Endothelial cell of umbilical vein (primary cell): ENCODE data around the gene CELSR1. TPM values are rescaled to one million over a fixed set of nuclear protein-coding genes. Genes with fewer than 3 reads are reported as not detected.

Experiments
- BruUV-seq: library from RNA; stranded (reverse); fragments of 400-500 nt; replicated peaks from 2 replicates; lab custom pipeline; 2021; lab: Mats Ljungman, UMichigan
- CTCF ChIA-PET: fragments of 300-600, 350-600 bp; sonication (Branson Sonifier 250); formaldehyde crosslinking; loops from one replicate; lab custom pipeline; 2021; ENCODE audit warnings: antibody characterized with exemption, inconsistent platforms; lab: Charles Lee
- POLR2A ChIA-PET: fragments of 300-600, 350-600 bp; sonication (Branson Sonifier 250); formaldehyde crosslinking; loops from one replicate; lab custom pipeline; 2021; ENCODE audit warnings: antibody characterized with exemption, inconsistent platforms; lab: Charles Lee
- DNase-seq: peaks from one replicate; pipeline ENCODE4 v3.0.0-alpha.2; 2011; ENCODE audit warnings: low read depth, low spot score
- FAIRE-seq: peaks from 2 replicates; lab custom pipeline; 2011; peaks lifted over from hg19 to GRCh38; lab: Jason Lieb, UNC
- H2AFZ ChIP-seq: 2 replicates; pipeline ENCODE4 v1.6.0; 2012; ENCODE audit warnings: low read depth, low read length, control low read depth, inconsistent platforms
- H3K27ac ChIP-seq: 2 replicates; pipeline ENCODE4 v1.5.1; 2011; ENCODE audit warnings: low read depth, mild to moderate bottlenecking, control low read depth, low read length, moderate library complexity; ENCODE audit not compliant: insufficient read depth
- H3K27me3 ChIP-seq, 2 experiments: 2 replicates each; pipeline versions ENCODE4 v1.6.0 to v1.6.1; 2011; ENCODE audit warnings: low read length in 2 of 2, mixed read lengths in 1 of 2; ENCODE audit not compliant: control insufficient read depth in 2 of 2, insufficient read depth in 2 of 2
- H3K36me3 ChIP-seq, 2 experiments: 2 replicates in 1 of 2; 3 replicates in 1 of 2; pipeline ENCODE4 v1.5.1; 2011; ENCODE audit warnings: low read length in 2 of 2, mild to moderate bottlenecking in 1 of 2, moderate library complexity in 1 of 2; ENCODE audit not compliant: control insufficient read depth in 2 of 2, insufficient read depth in 2 of 2; ENCODE audit errors: extremely low read depth in 1 of 2
- H3K4me1 ChIP-seq: 3 replicates; pipeline ENCODE4 v1.5.1; 2011; ENCODE audit warnings: mild to moderate bottlenecking, low read length; ENCODE audit not compliant: control insufficient read depth, insufficient read depth; ENCODE audit errors: extremely low read depth
- H3K4me2 ChIP-seq: 2 replicates; pipeline ENCODE4 v1.6.1; 2011; ENCODE audit warnings: low read length, control low read depth, mixed read lengths; ENCODE audit not compliant: insufficient read depth
- H3K4me3 ChIP-seq, 3 experiments: fragments of 200-600 bp in 1 of 3; sonication (generic), shearing (Covaris generic) in 1 of 3; replicated peaks in 1 of 3; 2 replicates each; pipeline ENCODE4 v1.5.1; 2011 to 2016; ENCODE audit warnings: control low read depth in 3 of 3, low read length in 3 of 3, mild to moderate bottlenecking in 2 of 3, inconsistent platforms in 1 of 3, low read depth in 1 of 3, moderate library complexity in 1 of 3; ENCODE audit not compliant: insufficient read depth in 1 of 3
- H3K79me2 ChIP-seq: 2 replicates; pipeline ENCODE4 v1.6.0; 2012; ENCODE audit warnings: low read length, inconsistent platforms; ENCODE audit not compliant: control insufficient read depth, insufficient read depth
- H3K9ac ChIP-seq: replicated peaks from 2 replicates; pipeline ENCODE3; 2011; ENCODE audit warnings: low read length, control low read depth; ENCODE audit not compliant: insufficient read depth; ENCODE audit errors: extremely low read depth
- H3K9me1 ChIP-seq: replicated peaks from 3 replicates; pipeline ENCODE4 v1.6.0; 2011; ENCODE audit warnings: mild to moderate bottlenecking, low read length; ENCODE audit not compliant: control insufficient read depth, insufficient read depth; ENCODE audit errors: extremely low read depth
- H3K9me3 ChIP-seq: replicated peaks from 2 replicates; pipeline ENCODE4 v1.5.1; 2012; ENCODE audit warnings: low read length, inconsistent platforms; ENCODE audit not compliant: control insufficient read depth, insufficient read depth
- H4K20me1 ChIP-seq: replicated peaks from 2 replicates; pipeline ENCODE3; 2011; ENCODE audit warnings: mild to moderate bottlenecking, low read length; ENCODE audit not compliant: control insufficient read depth, insufficient read depth; ENCODE audit errors: extremely low read depth
- CTCF ChIP-seq, 2 donors: IDR thresholded peaks; 1 replicate in 1 of 2; 2 replicates in 1 of 2; pipeline ENCODE4 v1.5.1; 2011; ENCODE audit warnings: low read length in 2 of 2, mild to moderate bottlenecking in 2 of 2, moderate library complexity in 2 of 2, control low read depth in 1 of 2, inconsistent platforms in 1 of 2, low read depth in 1 of 2; ENCODE audit not compliant: insufficient read depth in 1 of 2; ENCODE audit errors: extremely low read depth in 1 of 2
- POLR2AphosphoS5 ChIP-seq: IDR thresholded peaks from 2 replicates; pipeline ENCODE4 v1.6.1; 2012; ENCODE audit warnings: low read depth, mild to moderate bottlenecking, control low read depth, low read length, moderate library complexity; ENCODE audit not compliant: insufficient read depth
- dilution Hi-C: fragments of 300-500 bp; cut with MboI; formaldehyde crosslinking; loops from one replicate; pipeline ENCODE4 v1.15.0; 2019; ENCODE audit warnings: low sequenced_read_pairs; ENCODE audit not compliant: extremely low pct_ligation_motif_present
- intact Hi-C: fragments of 100-400 bp; cut with micrococcal nuclease; formaldehyde crosslinking; loops from one replicate; pipeline ENCODE4 v1.10.0; 2022
- polyA plus RNA-seq, 4 experiments: library from polyadenylated mRNA; depleted of rRNA in 3 of 4; stranded (reverse) in 3 of 4; unstranded in 1 of 4; fragments of >200 nt; gene quantifications; 2 replicates each; pipeline versions ENCODE4 v1.2.1 to v1.2.3, GENCODE V29; 2011 to 2012; ENCODE audit warnings: missing spikeins in 1 of 4
- total RNA-seq: library from RNA; stranded (reverse); gene quantifications from 2 replicates; pipeline ENCODE4 v1.2.3, GENCODE V29; 2021
- TF ChIP-seq, protein P1 (sequence below): IDR thresholded peaks from 2 replicates; pipeline ENCODE4 v1.6.1; 2011; ENCODE audit not compliant: insufficient read depth, insufficient read length

Gene CELSR1
- total and polyA plus RNA-seq, 2 donors (not counting 3 experiments of a cell fraction or from before 2014, with no cell fraction given) = 3.7 to 5.4 TPM

DNA sequence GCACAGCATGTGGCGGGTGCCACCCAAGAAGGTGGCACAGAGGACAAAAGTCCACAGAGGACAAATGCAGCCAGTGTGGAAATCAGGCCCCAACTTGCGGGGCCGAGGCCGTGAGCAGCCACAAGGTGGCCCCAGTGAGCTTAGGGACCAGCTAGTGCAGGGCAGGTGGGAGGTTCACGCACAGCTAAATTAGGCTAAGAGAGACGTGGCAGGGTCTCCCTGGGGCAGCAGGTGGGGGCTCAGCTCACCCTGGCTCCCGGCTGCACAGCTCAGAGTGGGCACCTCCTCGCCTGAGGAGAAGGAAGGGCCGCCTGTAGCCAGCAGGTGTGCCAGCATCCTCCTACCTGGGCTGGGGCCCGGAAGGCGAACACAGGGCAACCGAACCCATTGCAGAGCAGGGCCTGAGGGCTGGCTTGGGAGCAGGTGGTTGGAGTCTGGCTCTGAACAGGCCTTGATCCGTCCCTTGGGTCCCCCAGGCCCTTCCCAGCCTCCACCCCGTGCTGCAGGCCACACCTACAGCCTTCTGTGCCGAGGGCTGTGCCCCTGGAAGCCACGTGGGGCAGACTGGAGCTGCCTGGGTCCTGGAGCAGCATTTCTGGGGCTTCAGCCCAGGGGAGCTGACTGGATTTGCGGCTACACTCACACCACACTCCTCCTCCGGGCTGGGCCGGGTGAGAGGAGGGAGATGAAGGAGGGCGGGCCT is 26.1 kb upstream of the CELSR1 start:
- intact Hi-C loops (loop anchor here (2.0 to 5.0 kb wide), 2 partner anchors 123 to 239 kb away; no protein-coding TSS in a partner anchor), dilution Hi-C loops (no loop called here)
- DNase-seq (peak; percentile 48), FAIRE-seq (peak; percentile 24)
- Histone ChIP-seq H3K4me1 (no peaks in the 10 kb centered on the region), H3K36me3 (no peaks in the 10 kb centered on the region), H3K9me3 (no peaks in the 10 kb centered on the region), H3K27me3 (no peaks in the 10 kb centered on the region), H3K9me1 (no peaks in the 10 kb centered on the region), H2AFZ (no peak overlapping the region), H3K79me2 (no peaks in the 10 kb centered on the region), H3K27ac (no peak overlapping the region), H3K4me2 (no peak overlapping the region), H4K20me1 (no peaks in the 10 kb centered on the region), H3K4me3 (no peak overlapping the region), H3K9ac (no peak overlapping the region)
- TF ChIP-seq, protein P1, sequence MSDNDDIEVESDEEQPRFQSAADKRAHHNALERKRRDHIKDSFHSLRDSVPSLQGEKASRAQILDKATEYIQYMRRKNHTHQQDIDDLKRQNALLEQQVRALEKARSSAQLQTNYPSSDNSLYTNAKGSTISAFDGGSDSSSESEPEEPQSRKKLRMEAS = no peak
- TF ChIP-seq CTCF (IDR thresholded peaks at IDR 0.05; ENCODE audit: extremely low read depth in 1 of 2, insufficient read depth in 1 of 2, low read depth in 1 of 2, low read length in 2 of 2) = peak; percentile 77 to 93
- CTCF ChIA-PET = interaction anchor here (0.6 to 2.6 kb wide), 30 partner anchors 8 to 1930 kb away, joined by 3 to 22 read pairs (median 4); partner anchors contain the start of gene TBC1D22A
- POLR2A ChIA-PET = no interaction called here
- BruUV-seq = no TSS peak

GRCh38 chr22:46561435-46561905 is 24.1 kb upstream of the CELSR1 start:
- Histone ChIP-seq H3K4me2 (no peak overlapping the region), H3K36me3 (no peaks in the 10 kb centered on the region), H3K4me1 (no peaks in the 10 kb centered on the region), H3K27me3 (peaks cover 0 to 2% of the 10 kb centered on the region in 2 experiments), H3K9ac (no peak overlapping the region), H3K9me3 (no peaks in the 10 kb centered on the region), H3K4me3 (no peak overlapping the region), H3K79me2 (no peaks in the 10 kb centered on the region), H2AFZ (peak overlapping the region; percentile 64), H3K9me1 (no peaks in the 10 kb centered on the region), H4K20me1 (no peaks in the 10 kb centered on the region), H3K27ac (no peak overlapping the region)
- dilution Hi-C loops = no loop called here
- ChIA-PET POLR2A (no interaction called here), CTCF (no interaction called here)
- DNase-seq (no peak), FAIRE-seq (no peak)
- no peak for TF ChIP-seq POLR2AphosphoS5
- TF ChIP-seq, protein P1 = peak; percentile 9
- intact Hi-C loops = loop anchor here (5.0 kb wide), 1 partner anchor 241 kb away; no protein-coding TSS in a partner anchor
- no TSS peak for BruUV-seq
